Heart left ventricle (tissue), 13 donors: Measurements from ENCODE around the gene C4orf54.

ENCODE experiments used
- POLR2A ChIP-seq, 2 donors: fragments of 450-650 bp; IDR thresholded peaks; one replicate each; pipeline ENCODE4 v1.6.1; 2017; ENCODE audit warnings: antibody characterized with exemption in 2 of 2, mild to moderate bottlenecking in 2 of 2, moderate library complexity in 2 of 2
- TF ChIP-seq, protein P1 (sequence below), 12 donors: fragments of 200-600 bp; sonication (generic) in 4 of 12; IDR thresholded peaks; one replicate each; pipeline versions ENCODE4 v1.5.0 to v1.8.0; 2018 to 2022; ENCODE audit warnings: antibody characterized with exemption in 12 of 12, mild to moderate bottlenecking in 5 of 12
- donor health status: ischemic (EF 13 %, LVEDD 7.1; RV severe dilation, severe dysfunction).
- donor health status: DM: no; HTN: yes; CAD: no.
- donor health status: DM: no; HTN: no; CAD: no.
- donor health status: ischemic (EF 25% LVEDD 6.9; RV normal size, moderate dysfunction).
- donor health status: ischemic (EF 25% LVEDD 5.7; RV mildly dilated, moderate dysfunction).
- donor health status: ischemic (EF 35%, LVEDD 5.7; RV mildly dilated, moderate dysfunction).
- donor health status: nonischemic (EF 11% LVEDD 7.7; RV severe dilation, severe dysfunction).
- donor health status: DM: yes; HTN: yes; CAD: no.
- donor health status: PGD.
- donor health status: ischemic (EF 29% LVEDD 5.4; RV normal size, mild dysfunction).
- donor health status: nonischemic (EF 23%, LVEDD 6.1; RV moderate dilation, normal function).

GRCh38 chr4:99640676-99641075 is 17.0 kb downstream of the C4orf54 start:
- TF ChIP-seq, protein P1, sequence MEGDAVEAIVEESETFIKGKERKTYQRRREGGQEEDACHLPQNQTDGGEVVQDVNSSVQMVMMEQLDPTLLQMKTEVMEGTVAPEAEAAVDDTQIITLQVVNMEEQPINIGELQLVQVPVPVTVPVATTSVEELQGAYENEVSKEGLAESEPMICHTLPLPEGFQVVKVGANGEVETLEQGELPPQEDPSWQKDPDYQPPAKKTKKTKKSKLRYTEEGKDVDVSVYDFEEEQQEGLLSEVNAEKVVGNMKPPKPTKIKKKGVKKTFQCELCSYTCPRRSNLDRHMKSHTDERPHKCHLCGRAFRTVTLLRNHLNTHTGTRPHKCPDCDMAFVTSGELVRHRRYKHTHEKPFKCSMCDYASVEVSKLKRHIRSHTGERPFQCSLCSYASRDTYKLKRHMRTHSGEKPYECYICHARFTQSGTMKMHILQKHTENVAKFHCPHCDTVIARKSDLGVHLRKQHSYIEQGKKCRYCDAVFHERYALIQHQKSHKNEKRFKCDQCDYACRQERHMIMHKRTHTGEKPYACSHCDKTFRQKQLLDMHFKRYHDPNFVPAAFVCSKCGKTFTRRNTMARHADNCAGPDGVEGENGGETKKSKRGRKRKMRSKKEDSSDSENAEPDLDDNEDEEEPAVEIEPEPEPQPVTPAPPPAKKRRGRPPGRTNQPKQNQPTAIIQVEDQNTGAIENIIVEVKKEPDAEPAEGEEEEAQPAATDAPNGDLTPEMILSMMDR (IDR thresholded peaks at IDR 0.05): no peak
- no peak for TF ChIP-seq POLR2A (IDR thresholded peaks at IDR 0.05)
